ENCODE data around the gene MPPE1. TPM values are rescaled to one million over a fixed set of nuclear protein-coding genes. Genes with fewer than 3 reads are reported as not detected.

MPPE1 gene
- total and polyA plus RNA-seq, 10 of the 15 experiments (the other 5 are each of a cell fraction or from before 2014, with no cell fraction given): 13.8 to 34.5 (median 27.6) TPM

DNA sequence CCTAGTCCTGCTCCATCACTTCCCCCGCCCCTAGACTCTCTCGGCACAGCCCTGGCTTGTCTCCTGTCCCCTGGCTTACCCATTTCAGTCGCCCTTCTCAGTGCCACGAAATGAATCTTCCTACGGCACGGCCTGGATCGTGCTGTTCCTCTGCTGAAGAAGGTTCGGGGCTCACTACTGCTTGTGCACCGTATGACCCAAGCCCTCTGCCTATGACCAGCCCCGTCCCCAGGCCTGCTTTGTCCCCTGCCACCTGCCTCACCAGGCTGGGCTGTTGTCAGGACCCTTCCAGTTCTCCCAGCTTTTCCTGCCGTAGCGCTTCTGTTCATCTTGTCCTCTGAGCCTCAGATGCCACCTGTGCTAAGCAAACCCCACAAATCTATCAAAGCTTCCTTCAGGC lies 43.0 kb downstream of the MPPE1 start:
- in situ Hi-C loops (cut with MboI) (no loop called here), intact Hi-C loops (cut with micrococcal nuclease; ENCODE audit: unreplicated experiment) (no loop called here)
- FAIRE-seq: no peak
- no peak for ATAC-seq
- no peaks in the 10 kb centered on the region for H3K4me1 ChIP-seq (ENCODE audit: control insufficient read depth, insufficient read depth, low read length)
- BruUV-seq (replicated peaks): no TSS peak
- no peak overlapping the region for H3K27ac ChIP-seq (ENCODE audit: control insufficient read depth, insufficient read depth)
- DNase-seq (ENCODE audit: low read depth, low spot score): no peak
- H2AFZ ChIP-seq (ENCODE audit: control insufficient read depth, low read depth, low read length): no peak overlapping the region
- POLR2A ChIA-PET: no interaction called here
- no peak overlapping the region for H3K4me3 ChIP-seq
- SMC1A ChIA-PET (ENCODE audit: uncharacterized antibody, unreplicated experiment): no interaction called here
- H3K79me2 ChIP-seq (ENCODE audit: control insufficient read depth, insufficient read depth, low read length): no peaks in the 10 kb centered on the region
- RAD21 ChIA-PET (ENCODE audit: unreplicated experiment): no interaction called here
- CTCF ChIA-PET: no interaction called here
- H3K27me3 ChIP-seq (replicated peaks in 1 of 2; ENCODE audit: control insufficient read depth in 2 of 2, insufficient read depth in 2 of 2, low read length in 1 of 2): no peaks in the 10 kb centered on the region; a peak in 2 of 4 replicates
- H3K9ac ChIP-seq (ENCODE audit: control insufficient read depth, insufficient read depth, low read length): no peak overlapping the region
- no peaks in the 10 kb centered on the region for H4K20me1 ChIP-seq (ENCODE audit: control insufficient read depth, insufficient read depth)
- H3K9me3 ChIP-seq (replicated peaks; ENCODE audit: control insufficient read depth, insufficient read depth, low read length): no peaks in the 10 kb centered on the region
- WGBS (ENCODE audit: insufficient coverage, insufficient replicate concordance, low lambda C conversion rate, missing lambda C conversion rate): 36% methylated on average over 12 of the region's 12 CpGs
- H3K4me2 ChIP-seq (ENCODE audit: control insufficient read depth, insufficient read depth): no peak overlapping the region
- H3K36me3 ChIP-seq (ENCODE audit: control insufficient read depth in 2 of 2, insufficient read depth in 2 of 2, low read length in 1 of 2): no peaks in the 10 kb centered on the region
- TF ChIP-seq, protein P1, sequence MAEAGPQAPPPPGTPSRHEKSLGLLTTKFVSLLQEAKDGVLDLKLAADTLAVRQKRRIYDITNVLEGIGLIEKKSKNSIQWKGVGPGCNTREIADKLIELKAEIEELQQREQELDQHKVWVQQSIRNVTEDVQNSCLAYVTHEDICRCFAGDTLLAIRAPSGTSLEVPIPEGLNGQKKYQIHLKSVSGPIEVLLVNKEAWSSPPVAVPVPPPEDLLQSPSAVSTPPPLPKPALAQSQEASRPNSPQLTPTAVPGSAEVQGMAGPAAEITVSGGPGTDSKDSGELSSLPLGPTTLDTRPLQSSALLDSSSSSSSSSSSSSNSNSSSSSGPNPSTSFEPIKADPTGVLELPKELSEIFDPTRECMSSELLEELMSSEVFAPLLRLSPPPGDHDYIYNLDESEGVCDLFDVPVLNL (IDR thresholded peaks at IDR 0.05; ENCODE audit: low read depth, low read length): no peak
- TF ChIP-seq NFYB (IDR thresholded peaks at IDR 0.05; ENCODE audit: insufficient read depth, low read depth, low read length) (no peak), SRF (IDR thresholded peaks at IDR 0.05; ENCODE audit: low read depth in 2 of 2, low read length in 2 of 2) (no peak), ESRRA (IDR thresholded peaks at IDR 0.05; ENCODE audit: low read length) (no peak), TBL1XR1 (IDR thresholded peaks at IDR 0.05; ENCODE audit: low read depth, low read length) (no peak), MTA3 (IDR thresholded peaks at IDR 0.05; ENCODE audit: borderline replicate concordance, low read length) (no peak), RAD51 (IDR thresholded peaks at IDR 0.05) (no peak), POLR2A (IDR thresholded peaks at IDR 0.05; ENCODE audit: low read depth, low read length) (no peak)
- TF ChIP-seq, protein P2, sequence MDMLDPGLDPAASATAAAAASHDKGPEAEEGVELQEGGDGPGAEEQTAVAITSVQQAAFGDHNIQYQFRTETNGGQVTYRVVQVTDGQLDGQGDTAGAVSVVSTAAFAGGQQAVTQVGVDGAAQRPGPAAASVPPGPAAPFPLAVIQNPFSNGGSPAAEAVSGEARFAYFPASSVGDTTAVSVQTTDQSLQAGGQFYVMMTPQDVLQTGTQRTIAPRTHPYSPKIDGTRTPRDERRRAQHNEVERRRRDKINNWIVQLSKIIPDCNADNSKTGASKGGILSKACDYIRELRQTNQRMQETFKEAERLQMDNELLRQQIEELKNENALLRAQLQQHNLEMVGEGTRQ (IDR thresholded peaks at IDR 0.05; ENCODE audit: borderline replicate concordance, low read depth, low read length): no peak
- TF ChIP-seq, protein P3, sequence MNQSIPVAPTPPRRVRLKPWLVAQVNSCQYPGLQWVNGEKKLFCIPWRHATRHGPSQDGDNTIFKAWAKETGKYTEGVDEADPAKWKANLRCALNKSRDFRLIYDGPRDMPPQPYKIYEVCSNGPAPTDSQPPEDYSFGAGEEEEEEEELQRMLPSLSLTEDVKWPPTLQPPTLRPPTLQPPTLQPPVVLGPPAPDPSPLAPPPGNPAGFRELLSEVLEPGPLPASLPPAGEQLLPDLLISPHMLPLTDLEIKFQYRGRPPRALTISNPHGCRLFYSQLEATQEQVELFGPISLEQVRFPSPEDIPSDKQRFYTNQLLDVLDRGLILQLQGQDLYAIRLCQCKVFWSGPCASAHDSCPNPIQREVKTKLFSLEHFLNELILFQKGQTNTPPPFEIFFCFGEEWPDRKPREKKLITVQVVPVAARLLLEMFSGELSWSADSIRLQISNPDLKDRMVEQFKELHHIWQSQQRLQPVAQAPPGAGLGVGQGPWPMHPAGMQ (IDR thresholded peaks at IDR 0.05; ENCODE audit: borderline replicate concordance): no peak
- TF ChIP-seq, protein P4, sequence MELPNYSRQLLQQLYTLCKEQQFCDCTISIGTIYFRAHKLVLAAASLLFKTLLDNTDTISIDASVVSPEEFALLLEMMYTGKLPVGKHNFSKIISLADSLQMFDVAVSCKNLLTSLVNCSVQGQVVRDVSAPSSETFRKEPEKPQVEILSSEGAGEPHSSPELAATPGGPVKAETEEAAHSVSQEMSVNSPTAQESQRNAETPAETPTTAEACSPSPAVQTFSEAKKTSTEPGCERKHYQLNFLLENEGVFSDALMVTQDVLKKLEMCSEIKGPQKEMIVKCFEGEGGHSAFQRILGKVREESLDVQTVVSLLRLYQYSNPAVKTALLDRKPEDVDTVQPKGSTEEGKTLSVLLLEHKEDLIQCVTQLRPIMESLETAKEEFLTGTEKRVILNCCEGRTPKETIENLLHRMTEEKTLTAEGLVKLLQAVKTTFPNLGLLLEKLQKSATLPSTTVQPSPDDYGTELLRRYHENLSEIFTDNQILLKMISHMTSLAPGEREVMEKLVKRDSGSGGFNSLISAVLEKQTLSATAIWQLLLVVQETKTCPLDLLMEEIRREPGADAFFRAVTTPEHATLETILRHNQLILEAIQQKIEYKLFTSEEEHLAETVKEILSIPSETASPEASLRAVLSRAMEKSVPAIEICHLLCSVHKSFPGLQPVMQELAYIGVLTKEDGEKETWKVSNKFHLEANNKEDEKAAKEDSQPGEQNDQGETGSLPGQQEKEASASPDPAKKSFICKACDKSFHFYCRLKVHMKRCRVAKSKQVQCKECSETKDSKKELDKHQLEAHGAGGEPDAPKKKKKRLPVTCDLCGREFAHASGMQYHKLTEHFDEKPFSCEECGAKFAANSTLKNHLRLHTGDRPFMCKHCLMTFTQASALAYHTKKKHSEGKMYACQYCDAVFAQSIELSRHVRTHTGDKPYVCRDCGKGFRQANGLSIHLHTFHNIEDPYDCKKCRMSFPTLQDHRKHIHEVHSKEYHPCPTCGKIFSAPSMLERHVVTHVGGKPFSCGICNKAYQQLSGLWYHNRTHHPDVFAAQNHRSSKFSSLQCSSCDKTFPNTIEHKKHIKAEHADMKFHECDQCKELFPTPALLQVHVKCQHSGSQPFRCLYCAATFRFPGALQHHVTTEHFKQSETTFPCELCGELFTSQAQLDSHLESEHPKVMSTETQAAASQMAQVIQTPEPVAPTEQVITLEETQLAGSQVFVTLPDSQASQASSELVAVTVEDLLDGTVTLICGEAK (IDR thresholded peaks at IDR 0.05; ENCODE audit: borderline replicate concordance): no peak
- TF ChIP-seq, protein P5, sequence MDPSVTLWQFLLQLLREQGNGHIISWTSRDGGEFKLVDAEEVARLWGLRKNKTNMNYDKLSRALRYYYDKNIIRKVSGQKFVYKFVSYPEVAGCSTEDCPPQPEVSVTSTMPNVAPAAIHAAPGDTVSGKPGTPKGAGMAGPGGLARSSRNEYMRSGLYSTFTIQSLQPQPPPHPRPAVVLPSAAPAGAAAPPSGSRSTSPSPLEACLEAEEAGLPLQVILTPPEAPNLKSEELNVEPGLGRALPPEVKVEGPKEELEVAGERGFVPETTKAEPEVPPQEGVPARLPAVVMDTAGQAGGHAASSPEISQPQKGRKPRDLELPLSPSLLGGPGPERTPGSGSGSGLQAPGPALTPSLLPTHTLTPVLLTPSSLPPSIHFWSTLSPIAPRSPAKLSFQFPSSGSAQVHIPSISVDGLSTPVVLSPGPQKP (IDR thresholded peaks at IDR 0.05; ENCODE audit: low read depth, low read length): no peak
- TF ChIP-seq, protein P6, sequence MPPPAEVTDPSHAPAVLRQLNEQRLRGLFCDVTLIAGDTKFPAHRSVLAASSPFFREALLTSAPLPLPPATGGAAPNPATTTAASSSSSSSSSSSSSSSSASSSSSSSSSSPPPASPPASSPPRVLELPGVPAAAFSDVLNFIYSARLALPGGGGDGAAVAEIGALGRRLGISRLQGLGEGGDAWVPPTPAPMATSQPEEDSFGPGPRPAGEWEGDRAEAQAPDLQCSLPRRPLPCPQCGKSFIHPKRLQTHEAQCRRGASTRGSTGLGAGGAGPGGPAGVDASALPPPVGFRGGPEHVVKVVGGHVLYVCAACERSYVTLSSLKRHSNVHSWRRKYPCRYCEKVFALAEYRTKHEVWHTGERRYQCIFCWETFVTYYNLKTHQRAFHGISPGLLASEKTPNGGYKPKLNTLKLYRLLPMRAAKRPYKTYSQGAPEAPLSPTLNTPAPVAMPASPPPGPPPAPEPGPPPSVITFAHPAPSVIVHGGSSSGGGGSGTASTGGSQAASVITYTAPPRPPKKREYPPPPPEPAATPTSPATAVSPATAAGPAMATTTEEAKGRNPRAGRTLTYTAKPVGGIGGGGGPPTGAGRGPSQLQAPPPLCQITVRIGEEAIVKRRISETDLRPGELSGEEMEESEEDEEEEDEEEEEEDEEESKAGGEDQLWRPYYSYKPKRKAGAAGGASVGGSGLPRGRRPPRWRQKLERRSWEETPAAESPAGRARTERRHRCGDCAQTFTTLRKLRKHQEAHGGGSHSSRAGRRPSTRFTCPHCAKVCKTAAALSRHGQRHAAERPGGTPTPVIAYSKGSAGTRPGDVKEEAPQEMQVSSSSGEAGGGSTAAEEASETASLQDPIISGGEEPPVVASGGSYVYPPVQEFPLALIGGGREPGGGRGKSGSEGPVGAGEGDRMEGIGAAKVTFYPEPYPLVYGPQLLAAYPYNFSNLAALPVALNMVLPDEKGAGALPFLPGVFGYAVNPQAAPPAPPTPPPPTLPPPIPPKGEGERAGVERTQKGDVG (CRISPR knock-in tag; IDR thresholded peaks at IDR 0.05): no peak

Measured in GM12878 (cell line).